Kidney capillary endothelial cell (primary cell): ENCODE data around the gene ANO1.
"Not testable (repeated sequence)": the region's sequence is repeated elsewhere in the genome, so short reads cannot be mapped to it uniquely, and the experiment has no call there.

ENCODE experiments used
- DNase-seq: peaks from one replicate; pipeline ENCODE4 v3.0.0-alpha.2; 2018; ENCODE audit warnings: low spot score

ANO1 gene

DNA sequence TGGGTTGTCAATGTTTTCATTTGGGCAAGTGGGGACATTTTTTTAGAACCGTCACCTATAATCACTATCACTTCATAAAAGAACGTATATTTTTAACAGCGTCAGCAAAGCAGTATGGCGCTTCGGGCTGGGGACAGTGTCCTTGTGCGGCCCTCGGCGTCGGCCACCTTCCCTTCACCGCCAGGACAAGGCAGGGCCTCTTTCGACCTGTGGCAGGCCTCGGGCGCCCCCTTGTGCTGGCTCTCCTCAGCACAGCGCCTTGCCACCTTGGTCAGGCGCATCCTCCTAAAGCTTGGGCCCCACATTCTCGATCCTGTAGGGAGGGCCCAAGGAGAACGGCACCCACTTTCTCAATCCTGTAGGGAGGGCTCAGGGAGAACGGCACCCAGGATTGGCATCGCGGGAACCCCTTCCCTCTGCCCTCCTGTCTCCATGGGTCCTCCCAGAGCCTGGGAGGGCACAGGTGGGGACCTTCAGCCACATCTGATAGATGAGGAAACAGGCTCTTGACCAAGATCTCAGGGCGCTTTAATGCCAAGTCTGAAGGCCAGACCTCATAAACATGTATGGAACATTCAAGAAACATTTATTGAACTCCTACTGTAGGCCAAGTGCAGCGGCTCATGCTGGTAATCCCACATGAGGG is 113.5 kb downstream of the ANO1 start:
- peak; percentile 61 for DNase-seq

DNA sequence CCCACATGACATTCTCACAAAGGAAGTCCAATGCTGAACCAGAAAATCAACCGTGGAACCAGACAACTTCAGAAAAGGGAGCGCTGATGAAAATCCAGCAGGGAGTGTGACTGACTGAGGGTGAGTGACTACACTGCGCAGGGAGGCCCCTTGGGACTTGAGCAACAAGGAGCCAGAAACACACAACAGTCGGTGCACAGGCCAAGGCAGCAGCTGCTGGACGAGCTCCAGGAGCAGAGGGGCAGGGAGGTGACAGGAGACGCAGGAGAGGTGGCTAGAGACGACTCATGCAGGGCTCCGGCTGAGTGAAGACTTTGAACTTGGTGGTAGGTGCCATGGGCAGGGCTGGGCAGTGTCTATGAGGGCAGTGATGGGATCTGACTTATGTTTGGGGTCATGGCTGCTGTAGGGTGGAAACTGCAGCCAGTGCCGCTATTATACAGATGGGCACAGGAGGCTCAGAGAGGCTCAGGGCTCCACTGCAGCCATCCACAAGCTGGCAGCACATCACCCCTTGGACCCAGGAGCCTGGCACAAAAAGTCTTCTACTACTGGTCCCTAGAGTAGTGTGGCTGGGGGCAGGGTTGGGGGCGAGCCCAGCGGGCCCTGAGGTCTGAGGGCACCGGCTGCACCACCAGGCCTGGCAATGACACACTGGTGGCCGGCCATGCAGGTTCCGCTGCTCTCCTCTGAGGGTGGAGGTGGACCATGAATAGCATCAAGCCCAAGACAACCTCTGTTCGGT is 114.7 kb downstream of the ANO1 start:
- DNase-seq = no peak

DNA sequence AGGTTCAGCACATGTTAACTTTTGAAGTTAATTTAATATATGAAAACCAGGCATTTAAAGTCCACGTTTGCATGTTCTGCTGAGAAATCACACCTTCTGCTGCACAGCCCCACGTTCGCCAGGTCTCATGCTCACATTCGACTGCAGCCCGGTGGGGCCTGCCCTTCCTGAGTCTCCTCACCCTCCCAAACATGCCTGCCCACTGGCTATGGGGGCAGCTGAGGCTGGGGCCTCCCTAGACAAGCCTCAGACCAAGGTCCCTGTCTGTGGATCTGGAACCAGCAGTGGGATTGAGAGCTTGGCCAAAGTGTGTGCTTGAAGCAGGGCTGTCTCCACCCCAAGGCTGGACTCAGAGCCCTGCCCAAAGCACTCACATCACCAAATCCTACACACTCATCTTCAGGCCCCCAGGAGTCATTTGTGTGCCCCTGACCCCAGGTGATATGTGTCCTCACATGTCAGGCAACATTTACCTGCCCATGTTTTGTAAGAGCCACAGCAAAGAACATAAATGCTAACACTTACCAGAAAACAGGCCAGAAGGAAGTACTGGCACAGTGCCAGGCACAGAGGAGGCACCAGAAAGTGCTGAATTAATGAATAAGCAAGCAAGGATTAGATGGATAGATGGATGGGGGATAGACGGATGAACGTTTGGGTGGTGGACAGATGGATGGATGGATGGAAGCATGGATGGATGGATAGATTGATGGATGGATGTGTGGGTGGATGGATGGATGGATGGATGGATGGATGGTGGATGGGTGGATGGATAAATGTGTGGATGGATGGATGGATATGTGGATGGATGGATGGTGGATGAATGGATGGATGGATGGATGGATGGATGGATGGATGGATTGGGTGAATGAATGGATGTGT is 115.5 kb downstream of the ANO1 start:
- DNase-seq = no peak

DNA sequence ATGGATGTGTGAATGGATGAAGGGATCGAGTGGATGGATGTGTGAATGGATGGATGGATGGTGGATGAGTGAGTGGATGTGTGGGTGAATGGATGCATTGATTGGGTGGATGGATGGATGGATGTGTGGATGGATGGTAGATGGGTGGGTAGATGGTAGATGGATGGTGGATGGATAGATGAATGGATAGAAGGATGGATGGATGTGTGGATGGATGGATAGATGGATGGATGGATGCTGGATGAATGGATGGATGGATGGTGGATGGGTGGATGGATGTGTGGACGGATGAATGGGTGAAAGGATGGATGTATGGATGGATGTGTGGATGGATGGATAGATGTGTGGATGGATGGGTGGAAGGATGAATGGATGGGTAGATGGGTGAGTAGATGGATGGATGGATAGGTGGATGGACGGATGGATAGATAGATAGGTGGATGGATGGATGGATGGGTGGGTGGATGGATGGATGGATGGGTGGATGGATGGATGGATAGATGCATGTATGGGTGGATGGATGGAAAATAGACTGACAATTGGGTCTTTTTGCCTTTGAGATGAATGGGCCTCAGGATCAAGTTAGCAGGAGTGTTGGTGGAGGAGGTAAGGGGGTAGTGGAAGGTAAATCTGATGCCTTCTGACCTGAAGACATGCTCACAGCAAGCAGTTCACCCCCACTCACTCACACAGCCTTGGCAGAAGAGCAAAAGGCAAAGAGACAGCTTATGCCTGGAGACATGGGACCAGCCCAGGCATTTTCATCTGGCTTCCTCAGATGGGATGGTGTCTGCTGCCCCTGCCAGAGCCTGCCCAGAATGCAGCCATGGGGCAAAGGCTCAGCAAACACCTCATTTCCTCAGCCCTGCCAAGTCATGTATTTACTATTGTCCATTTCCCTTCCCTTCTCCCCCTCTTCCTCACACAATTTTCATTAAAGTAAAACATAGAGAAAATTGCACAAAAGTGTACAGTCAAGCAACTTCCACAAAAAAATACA is 117.0 kb downstream of the ANO1 start:
- DNase-seq = no peak

DNA sequence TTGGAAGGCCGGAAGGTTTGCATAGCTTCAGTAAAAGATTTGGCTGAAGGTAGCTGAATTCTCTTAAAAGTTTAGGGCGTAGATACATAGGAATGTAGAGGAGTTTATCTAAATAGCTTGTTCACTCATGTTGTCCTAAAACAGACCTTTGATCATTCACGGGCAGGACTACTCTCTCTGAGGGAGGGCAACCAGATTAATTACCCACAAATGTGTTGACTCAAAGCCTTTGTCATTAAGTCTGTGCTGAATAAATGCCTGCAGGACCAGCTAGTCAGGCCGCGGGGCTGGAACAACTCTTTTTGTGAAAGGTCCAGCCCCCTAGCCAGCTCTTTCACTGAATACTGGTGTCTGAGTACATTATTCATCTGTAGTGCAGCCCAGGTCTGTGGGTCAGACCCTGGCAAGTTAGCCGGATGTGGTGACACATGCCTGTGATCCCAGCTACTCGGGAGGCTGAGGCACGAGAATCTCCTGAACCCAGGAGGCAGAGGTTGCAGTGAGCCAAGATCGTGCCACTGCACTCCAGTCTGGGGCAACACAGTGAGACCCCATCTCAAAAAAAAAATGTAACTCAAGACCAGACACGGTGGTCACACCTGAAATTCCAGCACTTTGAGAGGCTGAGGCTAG is 122.2 kb downstream of the ANO1 start:
- DNase-seq = no peak

DNA sequence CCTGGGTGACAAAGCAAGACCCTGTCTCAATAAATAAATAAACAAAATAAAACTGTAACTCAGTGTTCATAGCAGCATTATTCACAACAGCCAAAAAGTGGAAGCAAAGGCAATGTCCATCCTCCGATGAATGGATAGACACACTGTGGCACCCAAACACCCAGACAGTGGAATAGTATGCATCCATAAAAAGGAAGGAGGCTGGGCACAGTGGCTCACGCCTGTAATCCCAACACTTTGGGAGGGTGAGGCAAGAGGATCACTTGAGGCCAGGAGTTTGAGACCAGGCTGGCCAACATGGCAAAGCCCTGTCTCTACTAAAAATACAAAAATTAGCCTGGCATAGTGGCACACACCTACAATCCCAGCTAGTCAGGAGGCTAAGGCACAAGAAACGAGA is 122.9 kb downstream of the ANO1 start:
- not testable (repeated sequence) for DNase-seq

DNA sequence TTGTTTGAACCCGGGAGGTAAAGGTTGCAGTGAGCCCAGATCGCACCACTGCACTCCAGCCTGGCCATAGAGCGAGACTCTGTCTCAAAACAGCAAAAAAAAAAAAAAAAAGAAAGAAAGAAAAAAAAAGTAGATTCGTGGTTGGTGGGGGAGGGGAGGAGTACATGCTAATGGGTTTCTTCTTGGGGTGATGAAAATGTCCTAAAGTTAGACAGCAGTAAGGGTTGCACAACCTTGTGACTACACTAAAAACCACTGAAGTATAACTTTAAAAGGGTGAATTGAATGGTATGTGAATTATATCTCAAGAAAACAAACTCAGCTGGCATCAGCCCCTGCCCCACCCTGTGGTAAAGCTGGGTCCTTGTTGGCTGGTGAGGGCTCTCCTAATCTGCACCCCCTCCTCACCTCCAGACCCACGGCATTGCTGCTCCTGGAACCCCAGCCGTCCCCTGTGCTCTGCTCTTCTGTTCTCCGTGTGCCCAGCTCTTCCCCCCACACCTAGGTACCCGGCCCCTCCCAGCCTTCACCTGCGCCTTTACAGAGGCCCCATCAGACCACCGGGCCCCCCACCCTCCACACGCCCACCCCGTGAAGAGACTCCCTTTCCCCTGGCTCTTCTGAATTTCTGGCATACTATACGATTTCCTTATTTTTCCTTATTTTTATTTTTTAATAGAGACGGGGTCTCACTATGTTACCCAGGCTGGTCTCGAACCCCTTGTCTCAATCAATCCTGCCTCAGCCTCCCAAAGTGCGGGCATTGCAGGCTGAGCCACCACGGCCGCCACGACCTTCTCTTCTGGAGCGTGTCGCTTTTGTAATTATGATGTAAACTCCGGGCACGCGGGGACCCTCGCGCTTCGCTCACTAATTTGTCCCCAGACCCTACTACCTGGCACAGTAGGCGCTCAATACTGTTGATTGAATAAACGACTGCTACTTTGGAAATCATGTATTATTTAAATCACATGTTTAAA is 124.1 kb downstream of the ANO1 start:
- no peak for DNase-seq

DNA sequence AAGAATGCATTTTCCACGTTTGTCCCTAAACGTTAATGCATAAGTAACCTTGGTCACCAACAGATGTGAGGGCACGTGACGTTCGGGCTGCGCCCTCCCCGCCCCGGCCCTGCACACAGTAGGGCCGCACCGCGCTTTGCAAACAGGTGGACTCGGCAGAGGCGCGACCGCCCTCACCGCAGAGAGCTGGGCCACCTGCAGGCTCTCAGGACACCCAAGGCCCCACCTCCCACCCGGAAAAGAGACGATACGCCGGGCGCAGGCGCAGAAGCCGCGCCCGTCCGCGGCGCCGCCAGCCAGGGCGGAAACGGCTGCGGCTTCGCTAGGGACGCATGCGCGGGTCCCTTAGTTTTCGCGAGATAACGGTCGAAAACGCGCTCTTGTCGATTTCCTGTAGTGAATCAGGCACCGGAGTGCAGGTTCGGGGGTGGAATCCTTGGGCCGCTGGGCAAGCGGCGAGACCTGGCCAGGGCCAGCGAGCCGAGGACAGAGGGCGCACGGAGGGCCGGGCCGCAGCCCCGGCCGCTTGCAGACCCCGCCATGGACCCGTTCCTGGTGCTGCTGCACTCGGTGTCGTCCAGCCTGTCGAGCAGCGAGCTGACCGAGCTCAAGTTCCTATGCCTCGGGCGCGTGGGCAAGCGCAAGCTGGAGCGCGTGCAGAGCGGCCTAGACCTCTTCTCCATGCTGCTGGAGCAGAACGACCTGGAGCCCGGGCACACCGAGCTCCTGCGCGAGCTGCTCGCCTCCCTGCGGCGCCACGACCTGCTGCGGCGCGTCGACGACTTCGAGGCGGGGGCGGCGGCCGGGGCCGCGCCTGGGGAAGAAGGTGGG is 125.0 kb downstream of the ANO1 start, which contains the start of gene FADD:
FADD (plus strand) TSS at position 377 of the 831 bp plus-strand sequence; CDS start at position 541, 164 bp downstream.
- peak; percentile 97 for DNase-seq

DNA sequence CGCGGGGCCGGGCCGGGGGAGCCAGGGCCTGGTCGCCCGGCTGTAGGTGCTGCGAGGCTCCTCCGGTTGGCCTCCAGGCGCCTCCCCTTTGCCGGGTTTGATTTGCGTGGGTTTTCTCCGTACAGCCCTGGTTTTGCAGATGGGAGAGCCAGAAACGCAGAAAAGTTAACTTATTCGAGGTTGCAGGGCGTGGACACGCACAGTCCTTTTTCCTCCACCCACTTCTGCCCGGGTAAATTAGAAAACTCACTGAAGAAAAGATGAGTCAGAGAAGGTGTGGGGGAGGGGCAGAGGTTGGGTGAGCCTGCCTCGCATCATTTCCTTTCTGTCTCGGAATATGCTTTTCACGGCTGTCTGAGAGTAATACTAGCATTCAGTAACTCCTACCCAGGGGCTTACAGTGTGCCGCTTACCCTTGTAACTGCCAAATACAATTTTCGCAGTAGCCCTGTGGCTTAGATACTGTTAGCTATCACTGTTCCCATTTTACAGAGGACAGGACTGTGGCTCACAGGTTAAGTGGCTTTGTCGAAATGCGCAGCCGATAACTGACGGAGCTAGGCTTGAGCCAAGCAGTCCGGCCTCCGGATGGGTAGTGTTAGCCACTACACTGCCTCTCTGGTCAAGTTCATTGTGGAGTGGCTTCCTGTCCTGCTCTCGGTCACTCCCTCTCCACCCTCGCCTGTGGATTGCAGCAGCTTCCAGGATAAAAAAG is 125.8 kb downstream of the ANO1 start:
- DNase-seq = peak; percentile 96

DNA sequence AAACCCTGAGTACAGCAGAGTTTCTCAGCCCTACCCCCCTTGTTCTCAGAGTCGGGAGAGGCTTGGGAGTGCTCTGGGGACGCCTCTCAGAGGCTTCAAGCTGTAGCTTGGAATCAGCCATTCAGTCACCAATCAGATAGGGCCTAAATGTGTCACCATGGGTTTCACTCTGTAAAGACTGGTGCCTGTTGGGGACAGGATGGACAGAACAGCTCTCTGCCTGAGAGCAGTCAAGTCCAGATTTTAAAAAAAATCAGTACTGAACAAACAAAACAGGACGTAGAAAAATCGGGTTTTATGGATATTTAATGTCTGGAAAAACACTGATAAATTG is 126.3 kb downstream of the ANO1 start:
- DNase-seq = no peak

DNA sequence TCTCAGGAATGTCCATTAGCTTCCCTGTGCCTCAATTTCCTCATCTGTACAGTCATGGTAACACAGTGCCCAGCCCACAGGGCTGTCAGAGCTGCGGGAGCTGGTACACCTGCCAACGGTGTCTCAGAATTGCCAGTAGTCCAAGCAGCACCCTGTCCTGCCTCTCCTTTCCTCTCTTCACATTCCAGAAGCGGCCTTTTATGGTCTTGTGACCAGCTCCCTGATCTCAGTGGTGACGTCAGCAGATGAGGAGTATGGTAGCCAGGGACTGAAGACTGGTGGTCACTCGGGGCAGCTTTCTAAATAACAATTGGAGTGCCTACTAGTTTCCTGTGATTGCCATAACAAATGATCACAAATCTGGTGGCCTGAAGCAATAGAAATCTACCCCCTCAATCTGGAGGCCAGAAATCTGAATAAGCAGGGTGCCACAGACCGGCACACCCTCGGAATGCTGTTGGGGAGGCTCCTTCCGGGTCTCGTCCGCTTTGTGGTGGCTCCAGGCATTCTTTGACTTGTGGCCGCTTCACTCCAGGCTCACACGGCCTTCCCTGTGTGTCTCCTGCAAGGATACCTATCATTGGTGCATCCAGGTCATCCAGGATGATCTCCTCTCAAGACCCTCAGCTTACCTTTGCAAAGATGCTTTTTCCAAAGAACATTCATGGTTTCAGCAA is 127.1 kb downstream of the ANO1 start:
- DNase-seq = no peak

DNA sequence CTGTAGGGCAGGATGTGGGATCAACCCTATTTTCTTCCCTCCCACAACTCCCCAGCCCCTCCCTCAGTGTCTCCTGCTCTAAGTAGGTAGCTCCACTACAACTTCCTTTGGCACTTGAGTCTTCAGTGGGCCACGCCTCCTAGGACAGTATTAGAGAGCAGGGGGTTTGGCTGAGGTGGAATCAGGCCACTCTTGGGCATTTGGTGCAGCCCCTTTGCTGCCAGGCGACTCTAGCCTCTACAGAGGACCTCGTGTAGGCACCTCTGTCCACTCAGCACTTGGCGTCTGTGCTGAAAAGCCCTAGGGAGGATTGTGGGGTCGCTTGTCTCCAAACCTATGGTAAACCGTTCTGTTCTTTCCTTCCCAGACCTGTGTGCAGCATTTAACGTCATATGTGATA is 127.6 kb downstream of the ANO1 start:
- DNase-seq = no peak

DNA sequence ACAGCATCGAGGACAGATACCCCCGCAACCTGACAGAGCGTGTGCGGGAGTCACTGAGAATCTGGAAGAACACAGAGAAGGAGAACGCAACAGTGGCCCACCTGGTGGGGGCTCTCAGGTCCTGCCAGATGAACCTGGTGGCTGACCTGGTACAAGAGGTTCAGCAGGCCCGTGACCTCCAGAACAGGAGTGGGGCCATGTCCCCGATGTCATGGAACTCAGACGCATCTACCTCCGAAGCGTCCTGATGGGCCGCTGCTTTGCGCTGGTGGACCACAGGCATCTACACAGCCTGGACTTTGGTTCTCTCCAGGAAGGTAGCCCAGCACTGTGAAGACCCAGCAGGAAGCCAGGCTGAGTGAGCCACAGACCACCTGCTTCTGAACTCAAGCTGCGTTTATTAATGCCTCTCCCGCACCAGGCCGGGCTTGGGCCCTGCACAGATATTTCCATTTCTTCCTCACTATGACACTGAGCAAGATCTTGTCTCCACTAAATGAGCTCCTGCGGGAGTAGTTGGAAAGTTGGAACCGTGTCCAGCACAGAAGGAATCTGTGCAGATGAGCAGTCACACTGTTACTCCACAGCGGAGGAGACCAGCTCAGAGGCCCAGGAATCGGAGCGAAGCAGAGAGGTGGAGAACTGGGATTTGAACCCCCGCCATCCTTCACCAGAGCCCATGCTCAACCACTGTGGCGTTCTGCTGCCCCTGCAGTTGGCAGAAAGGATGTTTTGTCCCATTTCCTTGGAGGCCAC is 128.3 kb downstream of the ANO1 start:
- no peak for DNase-seq

DNA sequence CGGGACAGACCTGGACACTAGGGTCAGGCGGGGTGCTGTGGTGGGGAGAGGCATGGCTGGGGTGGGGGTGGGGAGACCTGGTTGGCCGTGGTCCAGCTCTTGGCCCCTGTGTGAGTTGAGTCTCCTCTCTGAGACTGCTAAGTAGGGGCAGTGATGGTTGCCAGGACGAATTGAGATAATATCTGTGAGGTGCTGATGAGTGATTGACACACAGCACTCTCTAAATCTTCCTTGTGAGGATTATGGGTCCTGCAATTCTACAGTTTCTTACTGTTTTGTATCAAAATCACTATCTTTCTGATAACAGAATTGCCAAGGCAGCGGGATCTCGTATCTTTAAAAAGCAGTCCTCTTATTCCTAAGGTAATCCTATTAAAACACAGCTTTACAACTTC is 128.9 kb downstream of the ANO1 start:
- no peak for DNase-seq

DNA sequence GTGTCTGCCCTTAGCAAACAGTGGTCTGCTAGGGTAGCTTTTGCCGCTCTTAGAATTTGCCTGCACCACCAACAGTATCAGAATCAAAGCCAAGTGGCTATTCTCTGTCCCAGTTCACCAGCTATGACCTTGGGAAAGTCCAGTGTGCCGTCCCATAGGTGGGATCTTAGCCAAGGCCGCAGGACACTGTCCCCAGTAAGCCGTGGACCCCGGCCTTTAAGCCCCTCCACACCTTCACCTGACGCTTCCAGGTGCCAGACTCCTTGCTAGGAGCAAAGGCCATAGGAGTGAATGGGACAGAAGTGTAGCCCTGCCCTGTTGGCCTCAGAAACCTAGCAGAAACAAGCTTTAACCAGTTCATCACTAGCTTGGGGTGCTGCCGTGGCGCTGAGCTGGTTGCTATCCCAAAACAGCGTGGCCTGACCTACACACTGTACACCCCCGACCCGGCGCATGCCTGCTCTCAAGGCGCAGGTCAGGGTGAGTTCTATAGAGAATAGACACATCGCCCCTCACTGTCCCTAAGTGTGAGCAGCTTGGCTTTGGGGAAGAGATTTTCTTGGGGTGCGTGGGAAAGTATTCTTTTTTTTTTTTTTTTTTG is 129.5 kb downstream of the ANO1 start:
- DNase-seq = no peak

DNA sequence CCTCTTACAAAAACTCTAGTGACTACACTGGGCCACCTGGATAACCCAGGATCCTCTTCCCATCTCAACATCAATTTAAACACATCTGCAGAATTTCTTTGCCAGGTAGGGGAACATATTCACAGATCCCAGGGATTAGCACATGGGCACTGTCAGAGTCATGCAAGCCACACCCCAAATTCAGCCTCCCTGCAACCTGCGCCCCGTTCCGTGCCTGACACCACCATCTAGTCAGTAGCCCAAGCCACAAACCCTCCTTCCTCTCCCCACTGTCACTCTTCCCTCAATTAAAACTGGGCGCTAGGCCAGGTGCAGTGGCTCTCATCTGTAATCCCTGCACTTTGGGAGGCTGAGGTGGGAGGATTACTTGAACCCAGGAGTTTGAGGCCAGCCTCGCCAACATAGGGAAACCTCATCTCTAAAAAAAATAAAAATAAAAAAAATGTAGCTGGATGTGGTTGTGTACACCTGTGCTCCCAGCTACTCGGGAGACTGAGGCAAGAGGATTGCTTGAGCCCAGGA is 131.3 kb downstream of the ANO1 start:
- no peak for DNase-seq
